T-helper 17 cell (primary cell): Measurements from ENCODE around the gene NR2F2. TPM values are rescaled to one million over a fixed set of nuclear protein-coding genes. Genes with fewer than 3 reads are reported as not detected.
A peak's percentile ranks its signal among the peaks of the same experiment; 100 is the strongest.

ENCODE experiments used
- ATAC-seq: fragments of 150-1000 bp; cut with Tn5 transposase; 2 replicates; pipeline ENCODE4 v1.10.0; 2021; ENCODE audit warnings: mild to moderate bottlenecking, moderate library complexity
- DNase-seq, 3 donors: peaks; one replicate each; pipeline versions ENCODE4 v3.0.0 to v3.0.0-alpha.2; 2020 to 2021
- H3K9me3 ChIP-seq: one replicate; pipeline ENCODE4 v1.7.0; 2013; ENCODE audit warnings: low read length, mild to moderate bottlenecking; ENCODE audit not compliant: control insufficient read depth, poor library complexity, severe bottlenecking
- H3K27ac Mint-ChIP-seq: one replicate; pipeline ENCODE4 v1.8.0; 2022; ENCODE audit warnings: mild to moderate bottlenecking, moderate library complexity, mixed read lengths
- H3K27me3 Mint-ChIP-seq: one replicate; pipeline ENCODE4 v1.8.0; 2022; ENCODE audit warnings: mixed read lengths
- H3K36me3 Mint-ChIP-seq: one replicate; pipeline ENCODE4 v1.8.0; 2022; ENCODE audit warnings: low read depth, mixed read lengths
- H3K4me1 Mint-ChIP-seq: one replicate; pipeline ENCODE4 v1.8.0; 2022; ENCODE audit warnings: mild to moderate bottlenecking, mixed read lengths
- H3K4me3 Mint-ChIP-seq: one replicate; pipeline ENCODE4 v1.8.0; 2022; ENCODE audit warnings: mild to moderate bottlenecking, moderate library complexity, mixed read lengths
- total RNA-seq, 4 donors: library from RNA in 2 of 4; stranded (reverse) in 2 of 4; gene quantifications; one replicate each; pipeline ENCODE4 v1.2.3 and lab custom pipeline; 2022 to 2026

The NR2F2 gene
- total RNA-seq, 2 donors from 2014 or later = not detected

- Mint-ChIP-seq H3K36me3 (peaks cover 4% of the 10 kb centered on the region), H3K4me1 (peaks cover 5% of the 10 kb centered on the region), H3K27ac (no peak overlapping the region), H3K4me3 (no peak overlapping the region), H3K27me3 (peaks cover 64% of the 10 kb centered on the region)
- ATAC-seq = no peak
- no peak for DNase-seq
- H3K9me3 ChIP-seq = no peaks in the 10 kb centered on the region
Measured at GRCh38 chr15:96322536-96323318, 7.8 kb upstream of the NR2F2 start.

GRCh38 chr15:96323319-96324145, 7.0 kb upstream of the NR2F2 start:
- H3K4me3 Mint-ChIP-seq = no peak overlapping the region
- H3K36me3 Mint-ChIP-seq = peaks cover 6% of the 10 kb centered on the region
- H3K9me3 ChIP-seq = no peaks in the 10 kb centered on the region
- ATAC-seq = no peak
- DNase-seq = no peak
- peaks cover 5% of the 10 kb centered on the region for H3K4me1 Mint-ChIP-seq
- H3K27ac Mint-ChIP-seq = no peak overlapping the region
- H3K27me3 Mint-ChIP-seq = peaks cover 71% of the 10 kb centered on the region

- ATAC-seq (no peak), DNase-seq (no peak)
- Mint-ChIP-seq H3K4me1 (peaks cover 5% of the 10 kb centered on the region), H3K4me3 (no peak overlapping the region), H3K27me3 (peaks cover 73% of the 10 kb centered on the region), H3K36me3 (peaks cover 6% of the 10 kb centered on the region), H3K27ac (no peak overlapping the region)
- no peaks in the 10 kb centered on the region for H3K9me3 ChIP-seq
Measured at GRCh38 chr15:96324192-96324895, 6.2 kb upstream of the NR2F2 start.

- Mint-ChIP-seq H3K27ac (no peak overlapping the region), H3K4me3 (no peak overlapping the region), H3K4me1 (peaks cover 5% of the 10 kb centered on the region), H3K36me3 (peaks cover 7% of the 10 kb centered on the region), H3K27me3 (peaks cover 73% of the 10 kb centered on the region)
- no peak for DNase-seq
- no peaks in the 10 kb centered on the region for H3K9me3 ChIP-seq
- no peak for ATAC-seq
Measured at GRCh38 chr15:96324940-96325540, 5.5 kb upstream of the NR2F2 start.

GRCh38 chr15:96325541-96326327, 4.8 kb upstream of the NR2F2 start:
- H3K9me3 ChIP-seq = no peaks in the 10 kb centered on the region
- Mint-ChIP-seq H3K4me1 (peaks cover 7% of the 10 kb centered on the region), H3K36me3 (peaks cover 9% of the 10 kb centered on the region), H3K4me3 (no peak overlapping the region), H3K27me3 (peaks cover 71% of the 10 kb centered on the region), H3K27ac (no peak overlapping the region)
- ATAC-seq = no peak
- no peak for DNase-seq

- no peak overlapping the region for H3K4me3 Mint-ChIP-seq
- ATAC-seq = no peak
- H3K27ac Mint-ChIP-seq = no peak overlapping the region
- H3K9me3 ChIP-seq = no peaks in the 10 kb centered on the region
- H3K27me3 Mint-ChIP-seq = peaks cover 68% of the 10 kb centered on the region
- DNase-seq = no peak
- peaks cover 10% of the 10 kb centered on the region for H3K36me3 Mint-ChIP-seq
- peaks cover 9% of the 10 kb centered on the region for H3K4me1 Mint-ChIP-seq
Measured at GRCh38 chr15:96326328-96327154, 4.0 kb upstream of the NR2F2 start.

GRCh38 chr15:96327155-96327741, 3.3 kb upstream of the NR2F2 start:
- DNase-seq (no peak), ATAC-seq (no peak)
- no peak overlapping the region for H3K4me3 Mint-ChIP-seq
- no peak overlapping the region for H3K27ac Mint-ChIP-seq
- H3K36me3 Mint-ChIP-seq = peaks cover 10% of the 10 kb centered on the region
- H3K27me3 Mint-ChIP-seq = peaks cover 68% of the 10 kb centered on the region
- H3K4me1 Mint-ChIP-seq = peaks cover 9% of the 10 kb centered on the region
- H3K9me3 ChIP-seq = no peaks in the 10 kb centered on the region

- Mint-ChIP-seq H3K4me3 (no peak overlapping the region), H3K27ac (no peak overlapping the region), H3K27me3 (peaks cover 69% of the 10 kb centered on the region), H3K4me1 (peaks cover 11% of the 10 kb centered on the region), H3K36me3 (peaks cover 10% of the 10 kb centered on the region)
- DNase-seq (no peak), ATAC-seq (no peak)
- no peaks in the 10 kb centered on the region for H3K9me3 ChIP-seq
Measured at GRCh38 chr15:96328181-96328876, 2.2 kb upstream of the NR2F2 start.

- peaks cover 10% of the 10 kb centered on the region for H3K36me3 Mint-ChIP-seq
Measured at GRCh38 chr15:96328877-96329195, 1.7 kb upstream of the NR2F2 start.

GRCh38 chr15:96329403-96329981, 1.0 kb upstream of the NR2F2 start:
- Mint-ChIP-seq H3K36me3 (peaks cover 13% of the 10 kb centered on the region), H3K27me3 (peaks cover 65% of the 10 kb centered on the region), H3K4me3 (no peak overlapping the region), H3K4me1 (peaks cover 11% of the 10 kb centered on the region), H3K27ac (no peak overlapping the region)
- H3K9me3 ChIP-seq = no peaks in the 10 kb centered on the region
- no peak for ATAC-seq
- no peak for DNase-seq

More at GRCh38 chr15:96328877-96329195, 1.7 kb upstream of the NR2F2 start:
- H3K27ac Mint-ChIP-seq = no peak overlapping the region
- H3K4me1 Mint-ChIP-seq = peaks cover 11% of the 10 kb centered on the region
- no peaks in the 10 kb centered on the region for H3K9me3 ChIP-seq
- H3K27me3 Mint-ChIP-seq = peaks cover 69% of the 10 kb centered on the region
- ATAC-seq (no peak), DNase-seq (no peak)
- H3K4me3 Mint-ChIP-seq = no peak overlapping the region

GRCh38 chr15:96330064-96330449, 443 bp upstream of the NR2F2 start:
- no peaks in the 10 kb centered on the region for H3K9me3 ChIP-seq
- Mint-ChIP-seq H3K4me3 (peak overlapping the region; percentile 80), H3K4me1 (peaks cover 11% of the 10 kb centered on the region), H3K36me3 (peaks cover 13% of the 10 kb centered on the region), H3K27ac (no peak overlapping the region), H3K27me3 (peaks cover 65% of the 10 kb centered on the region)
- DNase-seq = no peak
- no peak for ATAC-seq
